Measurements from ENCODE around the gene SS18L1.

Gene SS18L1

DNA sequence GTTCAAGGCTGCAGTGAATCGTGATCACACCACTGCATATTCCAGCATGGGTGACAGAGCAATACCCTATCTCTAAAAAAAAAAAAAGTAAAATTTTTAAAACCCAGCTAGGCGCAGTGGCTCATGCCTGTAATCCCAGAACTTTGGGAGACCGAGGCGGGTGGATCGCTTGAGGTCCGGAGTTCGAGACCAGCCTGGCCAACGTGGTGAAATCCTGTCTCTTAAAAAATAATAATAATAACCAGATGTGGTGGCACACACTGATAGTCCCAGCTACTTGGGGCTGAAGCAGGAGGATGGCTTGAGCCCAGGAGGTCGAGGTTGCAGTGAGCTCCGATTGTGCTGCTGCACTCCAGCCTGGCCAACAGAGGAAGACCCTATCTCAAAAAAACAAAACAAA lies 52.7 kb downstream of the SS18L1 start:
- no peak for DNase-seq (ENCODE audit: low read depth in 1 of 2, low spot score in 1 of 2)
- H3K27ac ChIP-seq (replicated peaks), result no peak overlapping the region
- no peak for TF ChIP-seq GABPA (IDR thresholded peaks at IDR 0.05; ENCODE audit: low read depth)
- TF ChIP-seq CTCF (IDR thresholded peaks at IDR 0.05; ENCODE audit: insufficient read depth, low read length), result no peak
- TF ChIP-seq, protein P1, sequence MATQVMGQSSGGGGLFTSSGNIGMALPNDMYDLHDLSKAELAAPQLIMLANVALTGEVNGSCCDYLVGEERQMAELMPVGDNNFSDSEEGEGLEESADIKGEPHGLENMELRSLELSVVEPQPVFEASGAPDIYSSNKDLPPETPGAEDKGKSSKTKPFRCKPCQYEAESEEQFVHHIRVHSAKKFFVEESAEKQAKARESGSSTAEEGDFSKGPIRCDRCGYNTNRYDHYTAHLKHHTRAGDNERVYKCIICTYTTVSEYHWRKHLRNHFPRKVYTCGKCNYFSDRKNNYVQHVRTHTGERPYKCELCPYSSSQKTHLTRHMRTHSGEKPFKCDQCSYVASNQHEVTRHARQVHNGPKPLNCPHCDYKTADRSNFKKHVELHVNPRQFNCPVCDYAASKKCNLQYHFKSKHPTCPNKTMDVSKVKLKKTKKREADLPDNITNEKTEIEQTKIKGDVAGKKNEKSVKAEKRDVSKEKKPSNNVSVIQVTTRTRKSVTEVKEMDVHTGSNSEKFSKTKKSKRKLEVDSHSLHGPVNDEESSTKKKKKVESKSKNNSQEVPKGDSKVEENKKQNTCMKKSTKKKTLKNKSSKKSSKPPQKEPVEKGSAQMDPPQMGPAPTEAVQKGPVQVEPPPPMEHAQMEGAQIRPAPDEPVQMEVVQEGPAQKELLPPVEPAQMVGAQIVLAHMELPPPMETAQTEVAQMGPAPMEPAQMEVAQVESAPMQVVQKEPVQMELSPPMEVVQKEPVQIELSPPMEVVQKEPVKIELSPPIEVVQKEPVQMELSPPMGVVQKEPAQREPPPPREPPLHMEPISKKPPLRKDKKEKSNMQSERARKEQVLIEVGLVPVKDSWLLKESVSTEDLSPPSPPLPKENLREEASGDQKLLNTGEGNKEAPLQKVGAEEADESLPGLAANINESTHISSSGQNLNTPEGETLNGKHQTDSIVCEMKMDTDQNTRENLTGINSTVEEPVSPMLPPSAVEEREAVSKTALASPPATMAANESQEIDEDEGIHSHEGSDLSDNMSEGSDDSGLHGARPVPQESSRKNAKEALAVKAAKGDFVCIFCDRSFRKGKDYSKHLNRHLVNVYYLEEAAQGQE (IDR thresholded peaks at IDR 0.05; ENCODE audit: insufficient replicate concordance, low read depth), result no peak
- TF ChIP-seq SPI1 (IDR thresholded peaks at IDR 0.05; ENCODE audit: borderline replicate concordance, low read depth), result no peak
- no peak for TF ChIP-seq POLR2AphosphoS5 (IDR thresholded peaks at IDR 0.05; ENCODE audit: low read depth)
- H3K27me3 ChIP-seq (ENCODE audit: insufficient read depth, poor library complexity, severe bottlenecking), result no peaks in the 10 kb centered on the region
- no peak overlapping the region for H3K4me3 ChIP-seq (replicated peaks; ENCODE audit: insufficient read depth, low read length)

DNA sequence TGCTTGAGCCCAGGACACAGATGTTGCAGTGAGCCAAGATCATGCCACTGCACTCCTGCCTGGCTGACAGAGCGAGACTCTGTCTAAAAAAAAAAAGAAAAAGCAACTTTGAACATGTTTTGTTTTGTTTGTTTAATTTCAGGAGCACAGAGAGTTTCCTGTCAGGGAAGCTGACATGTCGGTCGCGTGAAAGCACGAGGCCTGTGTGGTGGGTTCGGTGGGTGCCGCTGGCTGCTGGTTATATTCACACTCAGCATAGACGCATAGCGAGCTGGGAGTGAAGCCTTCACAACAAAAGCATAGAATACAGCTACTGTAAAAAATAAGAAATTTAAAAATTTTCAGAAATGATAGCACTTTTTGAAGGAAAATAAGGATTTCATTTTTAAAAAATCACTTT lies 53.7 kb downstream of the SS18L1 start:
- DNase-seq (ENCODE audit: low read depth in 1 of 2, low spot score in 1 of 2), result no peak
- no peak overlapping the region for H3K27ac ChIP-seq (replicated peaks)
- TF ChIP-seq SPI1 (IDR thresholded peaks at IDR 0.05; ENCODE audit: borderline replicate concordance, low read depth), result no peak
- no peak for TF ChIP-seq CTCF (IDR thresholded peaks at IDR 0.05; ENCODE audit: insufficient read depth, low read length)

DNA sequence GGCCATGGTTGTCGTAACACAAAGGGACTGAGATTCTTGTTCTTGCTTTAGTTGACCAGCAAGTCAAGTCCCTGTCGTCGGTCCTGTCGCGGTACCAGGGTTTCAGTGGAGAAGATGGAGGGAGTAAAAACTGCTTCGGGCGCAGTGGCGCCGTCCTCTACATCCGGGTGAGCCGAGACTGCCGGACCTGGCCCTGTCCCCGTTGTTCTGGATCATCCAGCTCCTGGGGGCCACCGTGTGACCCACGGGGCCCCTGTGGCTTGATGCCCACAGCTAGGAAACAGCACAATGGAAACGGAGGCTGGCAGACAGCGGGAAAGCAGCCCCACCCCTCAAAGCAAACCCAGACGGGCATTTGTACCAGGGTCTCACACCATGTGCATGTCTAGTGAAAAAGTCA lies 54.2 kb downstream of the SS18L1 start:
- no peak for TF ChIP-seq SPI1 (IDR thresholded peaks at IDR 0.05; ENCODE audit: borderline replicate concordance, low read depth)
- H3K27me3 ChIP-seq (ENCODE audit: insufficient read depth, poor library complexity, severe bottlenecking), result no peaks in the 10 kb centered on the region
- H3K4me3 ChIP-seq (replicated peaks; ENCODE audit: insufficient read depth, low read length), result no peak overlapping the region
- DNase-seq (ENCODE audit: low read depth in 1 of 2, low spot score in 1 of 2), result no peak
- no peak overlapping the region for H3K27ac ChIP-seq (replicated peaks)

More for the DNA sequence above, 53.7 kb downstream of the SS18L1 start:
- Histone ChIP-seq H3K4me3 (replicated peaks; ENCODE audit: insufficient read depth, low read length) (no peak overlapping the region), H3K27me3 (ENCODE audit: insufficient read depth, poor library complexity, severe bottlenecking) (no peaks in the 10 kb centered on the region)

DNA sequence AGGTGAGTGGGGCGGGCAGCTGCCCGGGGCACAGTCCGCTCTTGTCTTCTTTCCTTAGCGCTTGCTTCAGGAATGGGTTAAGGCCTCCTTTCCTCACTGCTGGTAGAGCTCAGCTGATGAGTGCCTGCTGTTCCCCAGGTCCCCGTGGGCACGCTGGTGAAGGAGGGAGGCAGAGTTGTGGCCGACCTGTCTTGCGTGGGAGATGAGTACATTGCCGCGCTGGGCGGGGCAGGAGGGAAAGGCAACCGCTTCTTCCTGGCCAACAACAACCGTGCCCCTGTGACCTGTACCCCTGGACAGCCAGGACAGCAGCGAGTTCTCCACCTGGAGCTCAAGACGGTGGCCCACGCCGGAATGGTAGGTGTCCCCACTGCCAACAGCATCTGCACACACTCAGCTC lies 54.9 kb downstream of the SS18L1 start:
- H3K27ac ChIP-seq (replicated peaks), result no peak overlapping the region
- no peak overlapping the region for H3K4me3 ChIP-seq (replicated peaks; ENCODE audit: insufficient read depth, low read length)
- TF ChIP-seq CTCF (IDR thresholded peaks at IDR 0.05; ENCODE audit: insufficient read depth, low read length), result no peak
- no peak for TF ChIP-seq GABPA (IDR thresholded peaks at IDR 0.05; ENCODE audit: low read depth)
- TF ChIP-seq SPI1 (IDR thresholded peaks at IDR 0.05; ENCODE audit: borderline replicate concordance, low read depth), result no peak
- TF ChIP-seq, protein P1 (IDR thresholded peaks at IDR 0.05; ENCODE audit: insufficient replicate concordance, low read depth), result no peak
- no peak for TF ChIP-seq POLR2AphosphoS5 (IDR thresholded peaks at IDR 0.05; ENCODE audit: low read depth)
- DNase-seq (ENCODE audit: low read depth in 1 of 2, low spot score in 1 of 2), result no peak
- no peaks in the 10 kb centered on the region for H3K27me3 ChIP-seq (ENCODE audit: insufficient read depth, poor library complexity, severe bottlenecking)
